Left lung (tissue), 10 donors: ENCODE data around the gene CDH6. TPM values are rescaled to one million over a fixed set of nuclear protein-coding genes. Genes with fewer than 3 reads are reported as not detected.

ENCODE experiments used
- ATAC-seq: fragments of 200-7000 bp; cut with Tn5 transposase; one replicate; pipeline ENCODE4 v1.9.1; 2020; ENCODE audit warnings: moderate library complexity
- DNase-seq, 4 donors: peaks; one replicate each; pipeline ENCODE4 v3.0.0-alpha.2; 2013 to 2020
- H3K27ac ChIP-seq, 2 donors: fragments of 200-600 bp; sonication (generic) in 1 of 2; one replicate each; pipeline versions ENCODE4 v1.5.0 to v1.8.0; 2020 to 2021
- H3K27me3 ChIP-seq, 2 donors: fragments of 200-600 bp; sonication (generic) in 1 of 2; one replicate each; pipeline versions ENCODE4 v1.5.0 to v1.8.0; 2020 to 2021
- H3K36me3 ChIP-seq, 2 donors: fragments of 200-600 bp; sonication (generic) in 1 of 2; one replicate each; pipeline versions ENCODE4 v1.5.0 to v1.8.0; 2020 to 2021
- H3K4me1 ChIP-seq, 2 donors: fragments of 200-600 bp; one replicate each; pipeline ENCODE4 v1.8.0; 2021
- H3K4me3 ChIP-seq, 2 donors: fragments of 200-600 bp; sonication (generic) in 1 of 2; one replicate each; pipeline versions ENCODE4 v1.5.0 to v1.8.0; 2020 to 2021; ENCODE audit warnings: mild to moderate bottlenecking in 1 of 2
- H3K9me3 ChIP-seq, 2 donors: fragments of 200-600 bp; sonication (generic) in 1 of 2; one replicate each; pipeline versions ENCODE4 v1.5.0 to v1.8.0; 2020 to 2021
- CTCF ChIP-seq, 2 donors: fragments of 200-600 bp; sonication (generic) in 1 of 2; IDR thresholded peaks; one replicate each; pipeline versions ENCODE4 v1.5.0 to v1.8.0; 2021; ENCODE audit warnings: antibody characterized with exemption in 2 of 2
- intact Hi-C, 2 donors: fragments of 100-400 bp; cut with DNase I; formaldehyde crosslinking; loops; one replicate each; pipeline versions ENCODE4 v1.11.2 to v1.14.2; 2022
- polyA plus RNA-seq, 6 donors: library from polyadenylated mRNA; unstranded; fragments of 120-200 nt; gene quantifications; one replicate each; pipeline ENCODE4 v1.2.1, GENCODE V29; 2013; ENCODE audit not compliant: insufficient read length in 6 of 6
- total RNA-seq, 2 donors: library from RNA; stranded (reverse); fragmentation: NEBNext Ultra II Directional; extraction: Animal tissue kit (Norgen Biotek cat#: 25700); gene quantifications; one replicate each; pipeline ENCODE4 v1.2.1, GENCODE V29; 2021
- donor health status: DM: no; HTN: yes; CAD: no.
- donor health status: DM: no; HTN: no; CAD: no.

Gene CDH6
- total and polyA plus RNA-seq, 8 donors = 7.4 to 13.2 (median 9.1) TPM

- Histone ChIP-seq H3K36me3 (no peaks in the 10 kb centered on the region), H3K4me3 (no peak overlapping the region), H3K27me3 (no peaks in the 10 kb centered on the region), H3K27ac (no peak overlapping the region), H3K9me3 (no peaks in the 10 kb centered on the region), H3K4me1 (no peaks in the 10 kb centered on the region)
- ATAC-seq (no peak), DNase-seq (no peak)
- intact Hi-C loops = no loop called here
- no peak for TF ChIP-seq CTCF (IDR thresholded peaks at IDR 0.05)
Measured at GRCh38 chr5:31214229-31214628, 20.7 kb downstream of the CDH6 start.

- intact Hi-C loops = no loop called here
- H3K27ac ChIP-seq = no peak overlapping the region
- ATAC-seq (no peak), DNase-seq (no peak)
- TF ChIP-seq CTCF (IDR thresholded peaks at IDR 0.05) = no peak
- no peak overlapping the region for H3K4me3 ChIP-seq
- no peaks in the 10 kb centered on the region for H3K27me3 ChIP-seq
- no peaks in the 10 kb centered on the region for H3K4me1 ChIP-seq
- H3K36me3 ChIP-seq = no peaks in the 10 kb centered on the region
- no peaks in the 10 kb centered on the region for H3K9me3 ChIP-seq
Measured at GRCh38 chr5:31215236-31215635, 21.8 kb downstream of the CDH6 start.

- H3K4me1 ChIP-seq = no peaks in the 10 kb centered on the region
- no peak for TF ChIP-seq CTCF (IDR thresholded peaks at IDR 0.05)
- H3K4me3 ChIP-seq = no peak overlapping the region
- H3K36me3 ChIP-seq = no peaks in the 10 kb centered on the region
- intact Hi-C loops = no loop called here
- H3K27me3 ChIP-seq = no peaks in the 10 kb centered on the region
- H3K27ac ChIP-seq = no peak overlapping the region
- no peak for DNase-seq
- no peak for ATAC-seq
- no peaks in the 10 kb centered on the region for H3K9me3 ChIP-seq
Measured at GRCh38 chr5:31217446-31217845, 24.0 kb downstream of the CDH6 start.

- Histone ChIP-seq H3K4me1 (no peaks in the 10 kb centered on the region), H3K4me3 (no peak overlapping the region), H3K36me3 (no peaks in the 10 kb centered on the region), H3K9me3 (no peaks in the 10 kb centered on the region), H3K27me3 (no peaks in the 10 kb centered on the region), H3K27ac (no peak overlapping the region)
- ATAC-seq (no peak), DNase-seq (no peak)
- TF ChIP-seq CTCF (IDR thresholded peaks at IDR 0.05) = no peak
- intact Hi-C loops = no loop called here
Measured at GRCh38 chr5:31218978-31219377, 25.5 kb downstream of the CDH6 start.

- H3K27me3 ChIP-seq = no peaks in the 10 kb centered on the region
- no peaks in the 10 kb centered on the region for H3K4me1 ChIP-seq
- no peak for ATAC-seq
- intact Hi-C loops = no loop called here
- H3K9me3 ChIP-seq = no peaks in the 10 kb centered on the region
- no peaks in the 10 kb centered on the region for H3K36me3 ChIP-seq
- H3K27ac ChIP-seq = no peak overlapping the region
- no peak overlapping the region for H3K4me3 ChIP-seq
- no peak for TF ChIP-seq CTCF (IDR thresholded peaks at IDR 0.05)
- DNase-seq = no peak
Measured at GRCh38 chr5:31221001-31221400, 27.5 kb downstream of the CDH6 start.
